EH (cell line): ENCODE measurements around the gene BPHL.
A peak's percentile ranks its signal among the peaks of the same experiment; 100 is the strongest.
"Not testable (repeated sequence)": the region's sequence is repeated elsewhere in the genome, so short reads cannot be mapped to it uniquely, and the experiment has no call there.

Experiments
- DNase-seq: peaks from one replicate; pipeline ENCODE4 v3.0.0-alpha.2; 2015; ENCODE audit warnings: low read depth

BPHL gene

DNA sequence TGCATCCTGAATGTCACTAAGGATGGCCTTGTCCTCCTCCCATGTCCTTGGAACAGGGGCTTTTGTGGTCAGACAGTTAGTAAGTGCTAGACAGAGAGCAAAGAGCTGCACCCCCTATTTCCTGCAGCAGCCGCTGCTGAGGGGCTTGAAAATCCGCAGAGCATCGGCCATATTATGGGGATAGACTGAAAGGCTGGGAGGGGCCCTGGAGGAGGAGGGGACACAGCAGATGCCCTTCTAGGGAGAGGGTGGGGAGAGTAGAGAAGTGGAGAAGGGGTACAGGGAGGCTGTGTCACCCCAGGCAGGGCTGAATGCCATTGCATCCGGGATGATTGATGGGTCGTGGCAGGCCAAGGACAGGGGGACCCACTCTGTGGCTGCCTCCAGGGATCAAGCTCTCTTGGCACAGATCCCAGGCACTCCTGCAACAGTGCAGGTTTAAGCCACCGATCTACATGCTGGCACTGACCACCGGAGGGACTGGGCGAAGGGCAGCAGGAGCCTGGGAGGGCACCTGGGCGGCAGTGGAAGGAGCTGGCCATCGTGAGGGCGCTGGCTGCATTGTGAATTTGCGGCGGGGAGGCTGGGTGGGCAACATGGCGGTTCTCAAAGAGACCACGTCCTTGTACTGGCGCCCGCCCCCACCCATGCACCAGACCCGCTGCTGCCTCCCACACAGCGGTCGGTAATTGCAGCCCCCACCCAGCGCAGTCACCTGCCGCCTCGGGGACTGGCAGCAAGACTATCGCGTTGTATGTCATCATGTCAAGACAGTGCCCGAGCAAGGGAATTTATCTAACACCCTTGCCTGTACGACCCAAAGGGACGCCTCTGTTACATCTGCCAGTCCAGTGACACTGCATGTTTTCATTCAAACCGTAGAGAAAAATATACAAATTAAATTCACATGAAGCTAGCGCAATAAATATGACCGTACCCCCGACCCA is 37.9 kb downstream of the BPHL start:
- peak; percentile 31 for DNase-seq

DNA sequence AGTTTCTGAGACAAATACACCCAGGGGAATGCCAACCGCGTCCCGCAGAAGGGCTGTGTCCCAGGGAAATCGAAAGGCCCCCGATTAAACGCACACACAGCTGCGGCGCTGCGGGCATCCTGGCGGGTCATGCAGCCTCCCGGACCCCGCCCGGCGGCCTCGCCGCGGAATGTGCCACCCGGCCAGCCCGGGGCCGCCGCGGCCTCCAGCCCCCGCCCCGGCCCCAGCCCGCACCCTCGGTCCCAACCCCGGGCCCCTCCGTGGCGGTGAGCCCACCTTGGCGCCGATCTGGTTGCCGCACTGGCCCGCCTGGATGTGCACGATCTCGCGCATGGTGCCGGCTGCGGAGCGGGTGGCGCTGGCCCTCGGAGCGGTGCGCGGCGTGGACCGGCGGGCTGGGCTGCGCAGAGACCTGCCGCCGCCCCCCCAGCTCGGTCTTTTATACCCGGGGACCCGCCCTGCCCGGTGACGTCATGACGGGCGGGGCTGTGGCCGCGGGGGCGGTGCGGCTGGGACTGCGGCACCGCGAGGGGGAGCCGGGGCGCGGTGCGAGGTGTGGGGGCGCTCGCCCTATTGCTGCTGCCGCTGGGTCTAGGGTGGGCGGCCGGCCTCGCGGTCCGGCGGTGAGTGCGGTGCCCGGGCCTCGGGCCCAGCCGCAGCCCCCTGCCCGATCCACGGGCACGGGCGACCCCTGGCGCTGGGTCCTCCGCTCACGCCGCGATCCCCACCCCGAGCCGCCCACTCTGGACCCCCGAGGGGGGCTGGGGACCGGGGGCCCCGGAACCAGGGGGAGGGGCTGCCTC is 38.8 kb downstream of the BPHL start, which contains the start of gene TUBB2A:
Gene TUBB2A, minus strand, starts transcription at position 414 of the 803 bp plus-strand sequence. Its CDS starts 81 bp downstream, at position 333.
- DNase-seq: peak; percentile 85

- no peak for DNase-seq
Observed at GRCh38 chr6:3159805-3160781, 41.6 kb downstream of the BPHL start.

GRCh38 chr6:3162067-3162497 is 43.6 kb downstream of the BPHL start:
- peak; percentile 26 for DNase-seq

GRCh38 chr6:3162565-3163247 is 44.2 kb downstream of the BPHL start:
- DNase-seq: peak; percentile 79

- DNase-seq: no peak
Observed at GRCh38 chr6:3163248-3163594, 44.7 kb downstream of the BPHL start.

DNA sequence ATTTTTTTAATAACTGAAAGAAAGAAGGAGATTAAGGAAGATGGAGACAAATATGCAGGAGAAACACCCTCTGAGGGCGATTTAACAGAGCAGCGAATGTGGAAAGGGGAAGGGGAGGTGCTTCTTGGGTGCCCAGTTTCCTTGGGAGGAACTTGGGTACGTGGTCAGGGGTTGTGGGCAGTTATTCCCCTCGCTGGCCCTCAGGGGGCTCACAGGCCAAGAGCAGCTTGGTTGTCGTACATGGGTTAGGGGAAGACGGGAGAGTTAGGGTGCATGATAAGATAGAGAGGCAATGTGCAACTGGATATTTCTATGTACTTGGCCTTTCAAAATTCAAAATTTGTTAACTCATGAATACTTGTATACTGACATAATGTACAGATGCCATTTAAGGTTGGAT is 45.9 kb downstream of the BPHL start:
- no peak for DNase-seq

DNA sequence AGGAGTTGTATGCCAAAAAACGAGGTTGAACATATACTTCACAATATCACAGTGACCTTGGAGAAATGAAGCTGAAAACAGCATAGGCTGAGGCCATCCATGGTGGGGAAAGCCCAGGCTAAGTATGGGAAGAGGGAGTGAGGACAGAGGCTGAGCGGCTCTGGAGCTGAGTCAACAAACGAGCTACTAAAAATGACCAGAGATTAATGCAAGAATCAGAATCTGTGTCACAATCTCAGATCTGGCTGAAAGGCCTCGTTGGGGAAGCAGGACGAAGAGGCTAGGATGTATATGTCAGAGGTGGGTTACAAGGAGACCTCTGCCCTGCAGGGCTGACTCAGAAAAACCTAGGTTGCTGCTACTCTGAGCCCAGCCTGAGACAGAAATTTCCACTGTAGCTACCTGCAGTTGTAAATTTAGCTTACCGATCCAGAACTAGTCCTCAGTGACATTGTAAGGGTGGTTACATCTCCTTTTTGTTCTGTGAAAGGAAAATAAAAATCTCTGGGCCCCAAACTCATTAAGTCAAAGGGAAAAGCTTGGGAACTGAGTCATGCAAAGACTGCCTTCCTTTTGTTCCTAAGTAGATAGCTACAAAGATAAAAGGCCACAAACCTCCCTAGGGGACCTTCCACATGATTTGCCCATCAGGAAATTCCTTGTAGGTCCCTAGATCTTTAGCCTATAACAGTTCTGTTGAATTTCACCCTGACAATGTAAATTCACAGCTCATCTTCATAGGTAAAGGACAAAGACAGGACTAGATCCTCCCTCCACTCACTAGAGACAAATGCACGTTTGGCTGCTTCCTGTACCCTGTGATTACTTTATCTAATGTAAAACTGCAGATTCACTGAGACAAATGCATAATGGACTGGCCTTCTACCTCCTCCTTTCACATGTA is 47.4 kb downstream of the BPHL start:
- DNase-seq: peak; percentile 83

- DNase-seq: not testable (repeated sequence)
Observed at GRCh38 chr6:3166535-3167225, 48.2 kb downstream of the BPHL start.

GRCh38 chr6:3168046-3168445 is 49.5 kb downstream of the BPHL start:
- DNase-seq: not testable (repeated sequence)

DNA sequence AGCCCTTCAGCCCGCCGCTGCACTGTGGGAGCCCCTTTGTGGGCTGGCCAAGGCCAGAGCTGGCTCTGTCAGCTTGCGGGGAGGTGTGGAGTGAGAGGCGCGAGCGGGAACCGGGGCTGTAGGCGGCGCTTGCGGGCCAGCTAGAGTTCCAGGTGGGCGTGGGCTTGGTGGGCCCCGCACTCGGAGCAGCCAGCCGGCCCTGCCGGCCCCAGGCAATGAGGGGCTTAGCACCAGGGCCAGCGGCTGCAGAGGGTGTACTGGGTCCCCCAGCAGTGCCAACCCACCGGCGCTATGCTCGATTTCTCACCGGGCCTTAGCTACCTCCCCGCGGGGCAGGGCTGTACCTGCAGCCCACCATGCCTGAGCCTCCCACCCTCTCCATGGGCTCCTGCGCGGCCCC is 52.2 kb downstream of the BPHL start:
- not testable (repeated sequence) for DNase-seq

DNA sequence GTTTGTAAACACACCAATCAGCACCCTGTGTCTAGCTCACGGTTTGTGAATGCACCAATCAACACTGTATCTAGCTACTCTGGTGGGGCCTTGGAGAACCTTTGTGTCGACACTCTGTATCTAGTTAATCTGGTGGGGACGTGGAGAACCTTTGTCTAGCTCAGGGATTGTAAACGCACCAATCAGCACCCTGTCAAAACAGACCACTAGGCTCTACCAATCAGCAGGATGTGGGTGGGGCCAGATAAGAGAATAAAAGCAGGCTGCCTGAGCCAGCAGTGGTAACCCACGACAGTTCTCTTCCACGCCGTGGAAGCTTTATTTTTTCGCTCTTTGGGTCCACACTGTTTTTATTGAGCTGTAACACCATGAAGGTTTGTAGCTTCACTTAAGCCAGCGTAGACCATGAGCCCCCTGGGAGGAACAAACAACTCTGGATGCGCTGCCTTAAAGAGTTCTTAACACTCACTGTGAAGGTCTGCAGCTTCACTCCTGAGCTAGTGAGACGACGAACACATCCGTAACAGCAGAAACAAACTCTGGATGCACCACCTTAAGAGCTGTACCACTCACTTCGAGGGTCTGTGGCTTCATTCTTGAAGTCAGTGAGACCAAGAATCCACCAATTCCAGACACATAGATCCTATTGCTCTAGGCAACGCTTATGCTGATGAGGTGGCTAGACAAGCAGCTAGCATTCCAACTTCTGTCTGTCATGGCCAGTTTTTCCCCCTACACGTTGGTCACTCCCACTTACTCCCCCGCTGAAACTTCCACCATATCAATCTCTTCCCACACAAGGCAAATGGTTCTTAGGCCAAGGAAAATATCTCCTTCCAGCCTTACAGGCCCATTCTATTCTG is 53.0 kb downstream of the BPHL start:
- DNase-seq: peak; percentile 59

- DNase-seq: not testable (repeated sequence)
Observed at GRCh38 chr6:3172789-3173188, 54.3 kb downstream of the BPHL start.

DNA sequence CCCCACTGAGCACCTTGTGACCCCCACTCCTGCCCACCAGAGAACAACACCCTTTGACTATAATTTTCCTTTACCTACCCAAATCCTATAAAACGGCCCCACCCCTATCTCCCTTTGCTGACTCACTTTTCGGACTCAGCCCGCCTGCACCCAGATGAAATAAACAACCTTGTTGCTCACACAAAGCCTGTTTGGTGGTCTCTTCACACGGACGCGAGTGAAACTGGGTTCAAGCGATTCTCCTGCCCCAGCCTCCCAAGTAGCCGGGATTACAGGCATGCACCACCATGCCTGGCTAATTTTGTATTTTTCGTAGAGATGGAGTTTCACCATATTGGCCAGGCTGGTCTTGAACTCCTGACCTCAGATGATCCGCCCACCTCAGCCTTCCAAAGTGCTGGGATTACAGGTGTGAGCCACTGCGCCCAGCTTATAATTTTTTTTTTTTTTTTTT is 55.2 kb downstream of the BPHL start:
- DNase-seq: not testable (repeated sequence)

DNA sequence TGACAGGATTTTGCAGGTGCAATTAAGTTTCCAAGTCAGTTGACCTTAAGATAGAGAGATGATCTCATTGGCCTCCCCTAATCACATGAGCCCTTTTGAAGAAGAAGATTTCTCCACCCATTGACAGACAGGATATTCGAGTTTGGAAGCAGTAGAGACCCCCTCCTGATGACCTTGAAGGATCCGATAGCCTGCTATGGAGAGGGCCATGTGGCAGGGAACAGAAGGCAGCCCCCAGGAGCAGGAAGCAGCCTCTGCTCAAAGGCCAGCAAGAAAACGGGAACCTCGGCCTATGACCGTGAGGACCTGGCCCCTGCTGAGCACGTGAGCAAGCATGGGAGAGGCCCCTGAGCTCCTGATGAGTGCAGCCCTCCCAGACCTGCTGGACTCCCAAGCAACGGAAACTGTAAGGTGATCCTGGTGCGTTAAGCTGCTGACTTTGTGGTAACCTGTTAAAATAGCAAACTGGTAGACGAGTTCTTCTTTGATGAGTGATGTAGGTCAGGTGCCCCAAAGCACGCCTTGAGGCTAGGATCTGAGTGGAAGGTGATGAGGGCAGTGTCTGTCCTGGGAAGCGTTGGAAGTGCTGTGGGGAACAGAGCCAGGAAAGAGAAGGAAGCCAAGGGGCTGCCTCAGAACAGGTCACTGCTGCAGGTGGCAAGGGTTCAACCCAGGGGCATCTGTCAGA is 57.3 kb downstream of the BPHL start:
- no peak for DNase-seq

DNA sequence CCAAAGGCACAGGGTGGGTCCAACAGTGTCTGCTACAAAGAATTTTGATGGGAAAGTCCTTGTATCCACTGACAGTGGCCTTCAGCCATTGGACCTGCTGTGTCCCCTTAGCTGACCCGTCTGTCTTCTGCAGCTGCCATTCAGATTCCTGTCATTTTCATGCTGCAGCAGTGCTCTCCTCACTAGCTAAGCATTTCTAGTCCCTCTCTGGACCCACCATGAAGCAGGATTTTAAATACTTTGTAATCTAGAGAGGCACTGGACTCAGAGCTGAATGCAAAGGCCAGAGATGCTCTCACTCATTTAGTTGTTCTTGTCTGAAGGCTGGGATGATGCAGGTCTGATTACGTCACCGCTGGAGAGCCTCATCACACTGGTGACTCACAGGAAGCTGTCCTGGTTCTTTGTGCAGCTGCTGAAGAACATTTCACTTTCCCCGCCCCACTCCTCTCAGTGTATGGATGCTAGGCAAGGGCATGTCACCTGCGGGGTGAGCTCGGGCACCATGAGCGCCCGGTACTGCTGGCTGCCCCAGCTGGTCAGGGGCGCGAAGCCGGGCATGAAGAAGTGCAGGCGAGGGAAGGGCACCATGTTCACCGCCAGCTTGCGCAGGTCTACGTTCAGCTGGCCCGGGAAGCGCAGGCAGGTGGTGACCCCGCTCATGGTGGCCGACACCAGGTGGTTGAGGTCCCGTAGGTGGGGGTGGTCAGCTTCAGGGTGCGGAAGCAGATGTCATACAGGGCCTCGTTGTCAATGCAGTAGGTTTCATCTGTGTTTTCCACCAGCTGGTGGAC is 58.2 kb downstream of the BPHL start:
- DNase-seq: peak; percentile 90

GRCh38 chr6:3178666-3179065 is 60.2 kb downstream of the BPHL start:
- not testable (repeated sequence) for DNase-seq
